Esophagus squamous epithelium (tissue), 5 donors: ENCODE data around the gene DDR2. TPM values are rescaled to one million over a fixed set of nuclear protein-coding genes. Genes with fewer than 3 reads are reported as not detected.

Experiments used
- DNase-seq: peaks from one replicate; lab custom pipeline; 2025; lab: John Stamatoyannopoulos, UW
- H3K27ac ChIP-seq, 4 donors: fragments of 200-600 bp; sonication (generic); one replicate each; pipeline ENCODE4 v1.5.1; 2016 to 2019; ENCODE audit warnings: mild to moderate bottlenecking in 1 of 4
- H3K27me3 ChIP-seq, 4 donors: fragments of 200-600 bp; sonication (generic); 1 replicate in 3 of 4; 2 replicates in 1 of 4; pipeline versions ENCODE4 v1.5.1 to v1.6.0; 2017 to 2021; ENCODE audit warnings: antibody characterized with exemption in 1 of 4
- H3K36me3 ChIP-seq, 3 donors: fragments of 200-600 bp; sonication (generic); one replicate each; pipeline ENCODE4 v1.5.1; 2016 to 2019
- H3K4me1 ChIP-seq, 3 donors: fragments of 200-600 bp; sonication (generic); one replicate each; pipeline ENCODE4 v1.5.1; 2017 to 2019
- H3K4me3 ChIP-seq, 4 donors: fragments of 200-600 bp; sonication (generic); 1 replicate in 3 of 4; 2 replicates in 1 of 4; pipeline ENCODE4 v1.5.1; 2016 to 2019; ENCODE audit warnings: mild to moderate bottlenecking in 2 of 4, moderate library complexity in 1 of 4
- H3K9me3 ChIP-seq, 3 donors: fragments of 200-600 bp; sonication (generic); one replicate each; pipeline ENCODE4 v1.5.1; 2016 to 2019
- POLR2A ChIP-seq, 4 donors: fragments of 450-650 bp; IDR thresholded peaks; one replicate each; pipeline ENCODE4 v1.6.1; 2017; ENCODE audit warnings: antibody characterized with exemption in 4 of 4, mild to moderate bottlenecking in 4 of 4, moderate library complexity in 3 of 4
- WGBS, 2 donors: methylation state at CpG; one replicate each; pipeline ENCODE4 v1.1.5; 2018; 5-methylcytosine and 5-hydroxymethylcytosine counted together
- intact Hi-C: fragments of 100-400 bp; cut with DNase I; formaldehyde crosslinking; loops from one replicate; pipeline ENCODE4 v1.15.0; 2022
- total RNA-seq, 4 donors: library from RNA; depleted of rRNA; stranded (reverse); fragments of >200 nt; gene quantifications; one replicate each; pipeline ENCODE4 v1.1.0, GENCODE V29; 2016
- TF ChIP-seq, protein P1 (sequence below), 6 experiments: fragments of 450-650 bp in 4 of 6; fragments of 200-600 bp in 2 of 6; sonication (generic) in 2 of 6; IDR thresholded peaks; one replicate each; pipeline ENCODE4 v1.5.1; 2016 to 2019; ENCODE audit warnings: antibody characterized with exemption in 6 of 6, mild to moderate bottlenecking in 4 of 6, moderate library complexity in 4 of 6
- donor health status: DM: yes; HTN: yes; CAD: no.

DDR2 gene
- total RNA-seq, 4 donors from 2014 or later, result 1.5 to 88.1 (median 15.9) TPM

DNA sequence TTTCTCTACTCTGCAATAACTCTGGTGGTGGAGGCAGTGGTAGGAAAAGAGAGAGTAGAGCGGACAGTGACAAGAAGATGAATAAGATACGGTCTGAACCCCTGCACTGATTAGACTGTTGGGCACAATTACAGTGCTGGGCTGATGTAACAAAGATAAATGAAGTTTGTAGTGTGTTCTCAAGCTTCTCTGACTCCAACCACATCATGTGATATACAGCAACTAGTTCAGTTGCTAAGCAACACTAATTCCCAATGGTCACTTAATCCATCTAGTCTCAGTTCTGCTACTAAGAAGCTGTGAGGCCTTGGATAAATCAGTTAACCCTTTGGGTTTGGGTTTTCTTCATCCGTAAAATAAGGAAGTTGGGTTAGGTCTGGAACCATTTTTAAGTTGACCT, 17.3 kb downstream of the DDR2 start:
- 63 to 80% methylated on average over 3 of the region's 3 CpGs for WGBS, 2 donors

DNA sequence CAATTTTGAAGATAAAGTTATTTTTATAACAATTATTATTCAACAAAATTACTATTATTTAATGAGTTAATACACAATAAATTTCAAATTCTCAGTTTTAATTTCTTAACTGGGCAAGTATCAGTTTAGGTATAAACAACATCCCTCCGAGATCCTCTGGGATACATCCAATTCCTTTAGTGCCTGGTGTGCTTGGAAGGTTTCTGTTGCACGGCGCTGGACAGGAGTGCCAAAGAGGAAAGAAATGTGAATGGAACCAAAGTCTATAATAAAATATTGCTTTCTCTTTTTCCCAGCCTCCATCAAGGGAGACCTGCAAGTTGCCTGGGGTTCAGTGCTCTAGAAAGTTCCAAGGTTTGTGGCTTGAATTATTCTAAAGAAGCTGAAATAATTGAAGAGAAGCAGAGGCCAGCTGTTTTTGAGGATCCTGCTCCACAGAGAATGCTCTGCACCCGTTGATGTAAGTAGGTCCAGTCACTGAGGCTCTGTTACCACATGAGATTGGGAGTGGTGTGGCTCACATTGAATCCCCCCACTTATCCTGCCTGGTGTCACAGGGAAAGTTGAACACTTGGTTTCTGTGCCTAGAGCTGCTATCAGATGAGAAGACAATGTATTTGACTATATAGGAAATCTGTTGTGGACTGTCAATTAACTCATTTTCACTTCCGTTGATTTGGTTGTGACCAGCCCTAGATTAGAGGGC, 22.8 kb downstream of the DDR2 start:
- no peaks in the 10 kb centered on the region for H3K9me3 ChIP-seq
- TF ChIP-seq POLR2A (IDR thresholded peaks at IDR 0.05), result no peak
- TF ChIP-seq, protein P1, sequence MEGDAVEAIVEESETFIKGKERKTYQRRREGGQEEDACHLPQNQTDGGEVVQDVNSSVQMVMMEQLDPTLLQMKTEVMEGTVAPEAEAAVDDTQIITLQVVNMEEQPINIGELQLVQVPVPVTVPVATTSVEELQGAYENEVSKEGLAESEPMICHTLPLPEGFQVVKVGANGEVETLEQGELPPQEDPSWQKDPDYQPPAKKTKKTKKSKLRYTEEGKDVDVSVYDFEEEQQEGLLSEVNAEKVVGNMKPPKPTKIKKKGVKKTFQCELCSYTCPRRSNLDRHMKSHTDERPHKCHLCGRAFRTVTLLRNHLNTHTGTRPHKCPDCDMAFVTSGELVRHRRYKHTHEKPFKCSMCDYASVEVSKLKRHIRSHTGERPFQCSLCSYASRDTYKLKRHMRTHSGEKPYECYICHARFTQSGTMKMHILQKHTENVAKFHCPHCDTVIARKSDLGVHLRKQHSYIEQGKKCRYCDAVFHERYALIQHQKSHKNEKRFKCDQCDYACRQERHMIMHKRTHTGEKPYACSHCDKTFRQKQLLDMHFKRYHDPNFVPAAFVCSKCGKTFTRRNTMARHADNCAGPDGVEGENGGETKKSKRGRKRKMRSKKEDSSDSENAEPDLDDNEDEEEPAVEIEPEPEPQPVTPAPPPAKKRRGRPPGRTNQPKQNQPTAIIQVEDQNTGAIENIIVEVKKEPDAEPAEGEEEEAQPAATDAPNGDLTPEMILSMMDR (IDR thresholded peaks at IDR 0.05), result no peak
- H3K4me3 ChIP-seq, result no peak overlapping the region
- H3K27me3 ChIP-seq, result no peaks in the 10 kb centered on the region
- intact Hi-C loops, result no loop called here
- H3K4me1 ChIP-seq, result peaks cover 0 to 24% (median 0%) of the 10 kb centered on the region in 3 donors
- WGBS, 2 donors, result 76% methylated on average over 5 of the region's 5 CpGs
- no peaks in the 10 kb centered on the region for H3K36me3 ChIP-seq
- H3K27ac ChIP-seq, result peak overlapping the region in 1 of 4 donors; percentile 4
- DNase-seq, result no peak

More for the DNA sequence above, 17.3 kb downstream of the DDR2 start:
- Histone ChIP-seq H3K9me3 (no peaks in the 10 kb centered on the region), H3K36me3 (no peaks in the 10 kb centered on the region), H3K4me1 (peaks cover 0 to 43% (median 3%) of the 10 kb centered on the region in 3 donors), H3K4me3 (no peak overlapping the region), H3K27me3 (no peaks in the 10 kb centered on the region), H3K27ac (no peak overlapping the region)
- TF ChIP-seq POLR2A (IDR thresholded peaks at IDR 0.05), result no peak
- TF ChIP-seq, protein P1 (IDR thresholded peaks at IDR 0.05), result no peak
- DNase-seq, result no peak
- intact Hi-C loops, result no loop called here

DNA sequence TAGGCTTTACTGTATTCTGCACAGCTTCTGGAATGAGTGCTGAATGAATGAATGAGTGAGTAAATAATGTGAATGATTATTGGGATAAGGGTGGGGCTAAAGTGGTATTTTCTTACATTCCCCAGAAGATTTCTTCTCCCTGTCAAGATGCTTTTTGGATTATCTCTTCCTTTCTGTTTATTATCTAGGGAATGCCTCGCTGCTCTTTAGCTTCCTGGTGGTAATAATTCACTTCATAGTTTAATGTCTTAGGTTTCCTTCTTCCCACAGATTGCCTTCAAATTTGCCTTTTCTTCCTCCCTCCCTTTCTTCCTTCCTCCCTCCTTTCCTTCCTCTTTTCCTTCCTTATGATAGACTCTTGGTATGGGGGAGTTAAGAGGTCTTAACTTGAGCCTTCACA, 24.0 kb downstream of the DDR2 start:
- peaks cover 0 to 24% (median 0%) of the 10 kb centered on the region in 3 donors for H3K4me1 ChIP-seq
- no peak overlapping the region for H3K4me3 ChIP-seq
- no peaks in the 10 kb centered on the region for H3K36me3 ChIP-seq
- no peak overlapping the region for H3K27ac ChIP-seq
- no peaks in the 10 kb centered on the region for H3K27me3 ChIP-seq
- 62 to 78% methylated on average over 1 of the region's 1 CpG for whole genome bisulfite sequencing, 2 donors
- H3K9me3 ChIP-seq, result no peaks in the 10 kb centered on the region
- no peak for TF ChIP-seq POLR2A (IDR thresholded peaks at IDR 0.05)
- TF ChIP-seq, protein P1 (IDR thresholded peaks at IDR 0.05), result no peak
- no peak for DNase-seq
- intact Hi-C loops, result no loop called here

DNA sequence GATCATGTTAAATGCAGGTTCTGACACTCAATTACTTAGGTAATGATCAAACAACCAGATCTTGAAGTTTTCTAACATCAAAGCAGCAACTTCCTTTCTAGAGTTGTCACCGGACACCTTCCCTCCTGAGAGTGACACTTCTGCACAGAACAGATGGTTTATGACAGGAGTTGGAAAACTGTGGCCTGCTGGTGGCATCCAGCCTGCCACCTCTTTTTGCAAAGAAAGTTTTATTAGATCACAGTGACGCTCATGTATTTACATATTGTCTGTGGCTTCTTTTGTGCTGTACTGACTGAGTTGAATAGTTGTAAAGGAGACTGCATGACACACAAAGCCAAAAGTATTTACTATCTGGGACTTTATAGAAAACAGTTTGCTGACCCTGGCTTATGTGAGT, 28.3 kb downstream of the DDR2 start:
- no peaks in the 10 kb centered on the region for H3K9me3 ChIP-seq
- no peaks in the 10 kb centered on the region for H3K36me3 ChIP-seq
- no peaks in the 10 kb centered on the region for H3K27me3 ChIP-seq
- intact Hi-C loops, result no loop called here
- no peak for DNase-seq
- TF ChIP-seq, protein P1 (IDR thresholded peaks at IDR 0.05), result no peak
- no peak for TF ChIP-seq POLR2A (IDR thresholded peaks at IDR 0.05)
- no peak overlapping the region for H3K4me3 ChIP-seq
- H3K4me1 ChIP-seq, result peaks cover 0 to 22% (median 4%) of the 10 kb centered on the region in 3 donors
- no peak overlapping the region for H3K27ac ChIP-seq
- WGBS, 2 donors, result 73 to 74% methylated on average over 2 of the region's 2 CpGs

DNA sequence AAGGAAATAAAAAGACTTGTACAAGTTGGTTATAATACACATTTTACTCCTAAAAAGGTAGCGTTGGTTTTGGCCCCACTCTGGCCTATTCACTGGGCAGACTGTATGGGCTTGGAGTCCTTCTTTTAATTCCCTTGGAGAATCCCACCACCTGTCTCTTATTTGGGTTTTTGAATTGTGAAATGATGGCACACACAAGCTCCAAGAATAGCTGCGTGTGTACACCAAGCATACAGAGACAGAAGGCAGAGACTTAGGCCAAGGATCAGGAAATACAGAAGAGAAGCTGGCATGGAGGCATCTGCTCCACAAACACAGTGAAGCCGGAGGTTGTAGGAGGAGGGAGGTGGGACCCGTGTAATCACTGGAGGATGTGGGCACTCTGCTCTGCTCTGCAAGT, 29.1 kb downstream of the DDR2 start:
- Histone ChIP-seq H3K27me3 (no peaks in the 10 kb centered on the region), H3K27ac (no peak overlapping the region), H3K9me3 (no peaks in the 10 kb centered on the region), H3K4me3 (no peak overlapping the region), H3K36me3 (no peaks in the 10 kb centered on the region), H3K4me1 (peaks cover 0 to 18% (median 4%) of the 10 kb centered on the region in 3 donors)
- intact Hi-C loops, result no loop called here
- no peak for TF ChIP-seq POLR2A (IDR thresholded peaks at IDR 0.05)
- TF ChIP-seq, protein P1 (IDR thresholded peaks at IDR 0.05), result no peak
- DNase-seq, result no peak
- WGBS, 2 donors, result 78 to 82% methylated on average over 3 to 4 of the region's 4 CpGs
